22Rv1 (cell line): ENCODE measurements around the gene PARD3B.

Experiments
- H3K27ac ChIP-seq: fragments of 450-650 bp; 2 replicates; pipeline ENCODE4 v1.5.1; 2017
- CTCF ChIP-seq: fragments of 450-650 bp; IDR thresholded peaks from 2 replicates; pipeline ENCODE4 v1.5.1; 2017; ENCODE audit warnings: mild to moderate bottlenecking
- ZFX ChIP-seq: fragments of 450-650 bp; IDR thresholded peaks from 2 replicates; pipeline ENCODE4 v1.6.1; 2017; ENCODE audit warnings: antibody characterized with exemption, borderline replicate concordance

The PARD3B gene

GRCh38 chr2:205409411-205409810 is 864.1 kb downstream of the PARD3B start:
- no peak overlapping the region for H3K27ac ChIP-seq
- TF ChIP-seq CTCF, result no peak
- TF ChIP-seq ZFX, result no peak

GRCh38 chr2:205411558-205411957 is 866.3 kb downstream of the PARD3B start:
- no peak overlapping the region for H3K27ac ChIP-seq
- TF ChIP-seq ZFX (no peak), CTCF (no peak)

GRCh38 chr2:205424326-205424725 is 879.1 kb downstream of the PARD3B start:
- TF ChIP-seq CTCF, result no peak
- no peak for TF ChIP-seq ZFX
- no peak overlapping the region for H3K27ac ChIP-seq

GRCh38 chr2:205425102-205425501 is 879.8 kb downstream of the PARD3B start:
- H3K27ac ChIP-seq, result no peak overlapping the region
- TF ChIP-seq CTCF (no peak), ZFX (no peak)

GRCh38 chr2:205427112-205427511 is 881.8 kb downstream of the PARD3B start:
- H3K27ac ChIP-seq, result no peak overlapping the region
- no peak for TF ChIP-seq CTCF
- no peak for TF ChIP-seq ZFX

- H3K27ac ChIP-seq, result no peak overlapping the region
- TF ChIP-seq CTCF (no peak), ZFX (no peak)
Measured at GRCh38 chr2:205428811-205429210, 883.5 kb downstream of the PARD3B start.

DNA sequence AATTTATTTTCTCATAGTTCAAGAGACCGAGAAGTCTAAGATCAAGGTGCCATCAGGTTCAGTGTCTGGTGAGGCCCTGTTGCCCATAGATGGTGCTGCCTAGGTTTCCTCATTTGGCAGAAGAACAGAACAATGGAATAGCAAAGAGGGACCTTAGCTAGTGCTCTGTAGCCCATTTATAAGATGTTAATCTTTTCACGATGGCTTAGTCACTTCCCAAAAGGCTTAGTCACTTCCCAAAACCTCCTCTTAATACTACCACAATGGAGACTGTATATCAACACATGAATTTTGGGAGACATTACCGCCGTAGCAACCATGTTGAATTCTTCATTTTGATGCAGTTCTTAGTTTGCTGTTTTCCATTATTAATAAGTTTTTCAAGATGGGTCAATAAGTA is 890.7 kb downstream of the PARD3B start:
- H3K27ac ChIP-seq, result no peak overlapping the region

More for the DNA sequence above, 890.7 kb downstream of the PARD3B start:
- TF ChIP-seq CTCF, result no peak
- TF ChIP-seq ZFX, result no peak
